RWPE1 (cell line): ENCODE data around the gene PLEKHH3.

ENCODE experiments used
- CTCF ChIA-PET: fragments of 350-600 bp; sonication (Branson Sonifier 250); formaldehyde crosslinking; extraction: SDS; loops from one replicate; lab custom pipeline; 2021; lab: Yijun Ruan, JAX
- POLR2A ChIA-PET: fragments of 400-600 bp; formaldehyde crosslinking; extraction: SDS; loops from one replicate; lab custom pipeline; 2020; ENCODE audit warnings: antibody characterized with exemption; ENCODE audit not compliant: low non-redundant PET; lab: Yijun Ruan, JAX
- DNase-seq: peaks from one replicate; pipeline ENCODE4 v3.0.0; 2012; ENCODE audit warnings: low spot score
- H3K27ac ChIP-seq: fragments of 450-650 bp; 2 replicates; pipeline ENCODE4 v1.5.1; 2017
- TF ChIP-seq, protein P1 (sequence below): fragments of 450-650 bp; conservative IDR thresholded peaks from 2 replicates; pipeline ENCODE4 v1.5.1; 2017; ENCODE audit warnings: low read depth, mild to moderate bottlenecking

PLEKHH3 gene

DNA sequence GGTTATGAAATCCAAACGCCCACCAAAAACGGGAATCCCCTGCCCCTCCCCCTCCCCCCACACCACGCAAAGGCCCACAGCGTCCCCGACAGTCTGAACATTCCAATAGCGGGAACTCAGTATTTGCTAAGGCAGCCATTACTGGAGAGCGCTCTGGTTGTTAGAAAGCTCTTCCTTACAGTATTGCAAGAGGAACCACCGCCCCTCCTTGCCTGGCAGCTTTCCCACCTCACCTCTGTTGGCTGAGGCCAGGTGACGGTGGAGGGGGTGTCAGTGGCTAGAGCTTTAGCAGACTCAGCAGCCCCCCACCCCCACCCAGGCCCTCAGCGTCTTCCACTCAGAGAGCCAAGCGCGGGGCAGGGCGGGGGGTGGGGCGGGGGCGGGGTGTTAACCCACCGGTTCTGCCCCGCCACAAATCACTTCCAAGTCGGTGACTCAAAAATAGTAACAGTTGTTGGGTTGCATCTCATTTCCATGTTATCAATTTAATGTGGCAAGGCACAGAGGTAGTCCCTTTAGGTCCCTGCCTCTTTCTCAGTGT is 2.2 kb upstream of the PLEKHH3 start:
- ChIA-PET POLR2A (interaction anchor here (0.5 to 0.6 kb wide), 3 partner anchors 11 to 46 kb away, joined by 3 to 9 read pairs (median 4); no protein-coding TSS in a partner anchor), CTCF (interaction anchor here (0.5 to 3.1 kb wide), 8 partner anchors 16 to 227 kb away, joined by 3 to 37 read pairs (median 4); partner anchors contain the start of genes RETREG3 and TUBG1)
- peak overlapping the region; percentile 99 for H3K27ac ChIP-seq
- TF ChIP-seq, protein P1, sequence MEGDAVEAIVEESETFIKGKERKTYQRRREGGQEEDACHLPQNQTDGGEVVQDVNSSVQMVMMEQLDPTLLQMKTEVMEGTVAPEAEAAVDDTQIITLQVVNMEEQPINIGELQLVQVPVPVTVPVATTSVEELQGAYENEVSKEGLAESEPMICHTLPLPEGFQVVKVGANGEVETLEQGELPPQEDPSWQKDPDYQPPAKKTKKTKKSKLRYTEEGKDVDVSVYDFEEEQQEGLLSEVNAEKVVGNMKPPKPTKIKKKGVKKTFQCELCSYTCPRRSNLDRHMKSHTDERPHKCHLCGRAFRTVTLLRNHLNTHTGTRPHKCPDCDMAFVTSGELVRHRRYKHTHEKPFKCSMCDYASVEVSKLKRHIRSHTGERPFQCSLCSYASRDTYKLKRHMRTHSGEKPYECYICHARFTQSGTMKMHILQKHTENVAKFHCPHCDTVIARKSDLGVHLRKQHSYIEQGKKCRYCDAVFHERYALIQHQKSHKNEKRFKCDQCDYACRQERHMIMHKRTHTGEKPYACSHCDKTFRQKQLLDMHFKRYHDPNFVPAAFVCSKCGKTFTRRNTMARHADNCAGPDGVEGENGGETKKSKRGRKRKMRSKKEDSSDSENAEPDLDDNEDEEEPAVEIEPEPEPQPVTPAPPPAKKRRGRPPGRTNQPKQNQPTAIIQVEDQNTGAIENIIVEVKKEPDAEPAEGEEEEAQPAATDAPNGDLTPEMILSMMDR, result no peak
- peak; percentile 70 for DNase-seq

DNA sequence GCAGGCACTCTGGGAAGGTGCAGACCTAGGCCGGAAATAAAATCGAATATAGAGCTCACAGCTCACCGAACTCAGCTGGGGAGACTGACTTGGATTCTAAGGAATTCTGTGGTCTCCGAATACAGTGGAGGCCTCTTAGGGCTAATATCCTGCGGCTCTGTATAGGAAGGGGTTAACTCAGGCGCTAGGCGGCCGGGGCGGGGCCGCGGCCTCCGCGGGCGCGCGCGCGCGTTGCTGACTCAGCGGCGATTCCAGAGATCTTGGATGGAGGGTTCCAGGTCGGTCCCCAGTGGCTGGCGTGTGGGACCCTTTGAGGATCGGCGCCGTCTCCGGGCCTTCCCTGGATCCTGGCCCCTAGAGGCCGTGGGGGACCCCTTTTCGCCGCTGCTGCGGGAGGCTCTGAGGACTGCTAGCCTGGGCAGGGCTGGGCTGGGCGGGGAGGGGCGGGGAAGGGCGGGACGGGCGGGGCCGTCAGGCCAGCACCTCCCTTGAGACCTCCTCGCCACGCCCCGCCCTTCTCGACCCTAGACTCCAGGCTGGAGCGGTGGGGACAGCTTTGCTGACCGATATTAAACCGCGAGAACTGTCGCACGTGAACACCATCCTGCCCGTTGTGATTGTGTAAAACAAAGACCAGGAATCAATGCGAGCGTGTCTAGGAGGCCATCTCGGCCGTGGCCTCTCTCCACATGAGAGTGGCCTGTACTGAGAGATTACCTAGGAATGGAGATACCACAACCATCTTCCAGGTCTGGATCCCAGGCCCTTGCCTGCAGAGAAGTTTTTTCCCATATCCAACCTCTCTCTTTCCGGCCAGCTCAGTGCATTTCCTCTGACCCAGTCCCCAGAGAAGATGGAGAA is 1.4 kb upstream of the PLEKHH3 start:
- POLR2A ChIA-PET, result interaction anchor here (0.6 to 0.9 kb wide), 2 partner anchors 10 to 68 kb away, joined by 3 read pairs; partner anchors contain the start of gene TUBG1
- CTCF ChIA-PET, result interaction anchor here (0.5 to 3.1 kb wide), 3 partner anchors 60 to 227 kb away, joined by 4 to 37 read pairs (median 18); no protein-coding TSS in a partner anchor
- TF ChIP-seq, protein P1, result no peak
- H3K27ac ChIP-seq, result peak overlapping the region; percentile 99
- peak; percentile 90 for DNase-seq

DNA sequence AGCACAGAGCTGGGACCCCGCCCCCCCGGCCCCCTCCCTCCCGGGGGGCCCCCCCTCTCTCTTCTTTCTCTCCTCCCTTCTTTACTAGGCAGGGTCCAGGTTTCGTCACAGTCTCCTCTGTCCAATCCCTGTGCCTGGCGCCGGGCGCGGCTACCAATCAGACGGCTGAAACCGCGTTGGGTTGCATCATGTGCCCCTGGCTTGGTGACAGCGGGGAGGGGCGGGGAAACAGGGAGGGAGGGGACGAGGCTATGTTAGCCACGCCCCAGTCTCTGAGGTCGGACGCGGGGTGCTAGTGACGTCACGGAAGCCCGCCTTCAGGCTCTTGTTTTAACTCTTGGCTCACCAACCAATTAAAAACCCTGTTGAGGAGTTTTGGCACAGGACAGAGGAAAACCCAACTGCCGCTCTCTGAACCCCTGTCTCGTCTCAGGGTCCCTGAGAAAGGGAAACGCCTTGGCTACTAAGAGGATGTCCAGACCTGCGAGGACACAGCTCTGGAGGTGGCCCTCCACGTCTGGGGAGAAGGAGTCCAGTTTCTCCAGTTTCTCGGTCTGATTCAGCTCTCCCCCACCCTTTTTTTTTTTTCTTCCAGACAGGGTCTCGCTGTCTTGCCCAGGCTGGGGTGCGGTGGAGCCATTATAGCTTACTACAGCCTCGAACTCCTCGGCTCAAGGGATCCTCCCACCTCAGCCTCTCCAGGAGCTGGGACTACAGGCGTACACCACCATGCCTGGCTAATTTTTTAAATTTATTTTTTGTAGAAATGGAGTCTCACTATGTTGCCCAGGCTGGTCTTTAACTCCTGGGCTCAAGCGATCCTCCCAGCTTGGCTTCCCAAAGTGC is 441 bp upstream of the PLEKHH3 start:
- peak overlapping the region; percentile 99 for H3K27ac ChIP-seq
- peak; percentile 99 for DNase-seq
- CTCF ChIA-PET, result interaction anchor here (0.6 to 5.7 kb wide), 3 partner anchors 69 to 266 kb away, joined by 4 to 22 read pairs (median 5); no protein-coding TSS in a partner anchor
- POLR2A ChIA-PET, result interaction anchor here (0.5 to 1.6 kb wide), 6 partner anchors 10 to 156 kb away, joined by 3 to 5 read pairs (median 3); partner anchors contain the start of genes TUBG1 and TUBG2
- TF ChIP-seq, protein P1, result no peak

DNA sequence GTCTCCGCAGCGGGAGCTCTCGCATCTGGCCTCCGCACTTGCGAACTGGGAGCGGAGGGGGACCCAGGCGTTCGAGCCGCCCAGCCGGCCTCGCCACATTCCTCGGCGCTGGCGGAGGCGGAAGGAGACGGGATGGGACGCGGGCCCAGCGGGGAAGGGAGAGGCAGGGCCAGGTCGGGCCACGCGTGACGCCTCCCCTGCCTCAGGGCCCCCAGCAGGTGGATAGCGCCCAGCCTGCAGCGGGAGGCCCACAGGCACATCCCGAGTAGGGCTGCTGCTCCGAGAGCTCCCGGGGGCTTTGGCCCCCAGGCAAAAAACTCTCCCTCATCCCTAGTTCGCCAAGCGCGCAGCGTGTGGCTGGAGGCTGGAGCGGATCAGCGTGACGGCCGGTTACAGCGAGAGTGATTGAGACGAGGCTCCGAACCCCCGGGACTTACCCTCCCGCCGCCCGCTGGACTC is 800 bp downstream of the PLEKHH3 start:
- peak overlapping the region; percentile 99 for H3K27ac ChIP-seq
- POLR2A ChIA-PET, result interaction anchor here (0.6 to 1.6 kb wide), 2 partner anchors 17 to 639 kb away, joined by 3 to 5 read pairs; partner anchors contain the start of gene TUBG2
- CTCF ChIA-PET, result interaction anchor here (0.7 to 5.7 kb wide), 4 partner anchors 12 to 380 kb away, joined by 3 to 22 read pairs (median 3); no protein-coding TSS in a partner anchor
- TF ChIP-seq, protein P1, result no peak
- DNase-seq, result no peak

DNA sequence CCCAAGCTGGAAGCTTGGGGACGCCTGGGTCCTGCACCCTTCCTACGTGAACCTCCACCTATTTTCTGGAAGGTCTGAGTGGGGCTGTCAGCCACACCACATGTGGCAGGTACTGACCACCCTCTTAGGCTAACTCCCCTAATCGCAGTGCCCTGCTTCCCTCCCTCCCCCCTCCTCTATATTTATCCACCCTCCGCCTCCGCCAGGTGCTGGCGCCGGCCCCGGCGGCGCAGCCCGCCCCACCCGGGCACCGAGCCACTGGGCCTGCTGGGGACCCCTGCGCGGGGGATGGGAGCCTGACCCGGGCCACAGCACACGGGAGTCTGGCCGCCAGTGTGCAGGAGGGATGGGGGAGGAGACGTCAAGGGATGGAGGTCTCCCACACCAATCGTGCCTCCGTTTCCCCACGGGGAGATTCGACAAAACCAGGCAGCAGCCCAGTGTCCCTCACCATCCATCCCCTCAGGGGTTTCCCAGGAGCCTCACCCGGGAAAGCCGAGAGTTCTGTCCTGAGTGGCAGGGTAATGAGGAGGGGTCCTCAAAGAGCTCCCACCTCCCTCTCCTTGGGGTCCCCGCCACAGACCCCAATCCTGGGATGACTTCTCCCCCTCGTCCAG is 1.3 kb downstream of the PLEKHH3 start:
- ChIA-PET POLR2A (interaction anchor here (0.6 to 1.6 kb wide), 2 partner anchors 16 to 638 kb away, joined by 3 to 5 read pairs; partner anchors contain the start of gene TUBG2), CTCF (interaction anchor here (0.6 to 5.7 kb wide), 4 partner anchors 12 to 380 kb away, joined by 3 to 22 read pairs (median 3); no protein-coding TSS in a partner anchor)
- no peak for DNase-seq
- peak overlapping the region; percentile 99 for H3K27ac ChIP-seq
- TF ChIP-seq, protein P1, result no peak
